Kidney epithelial cell (primary cell): ENCODE results near the gene DRGX. TPM values are rescaled to one million over a fixed set of nuclear protein-coding genes. Genes with fewer than 3 reads are reported as not detected.

ENCODE experiments used
- DNase-seq: peaks from one replicate; pipeline ENCODE4 v3.0.0-alpha.2; 2010; ENCODE audit warnings: low read depth
- H3K27me3 ChIP-seq: 2 replicates; pipeline ENCODE4 v1.6.0; 2011; ENCODE audit warnings: low read length; ENCODE audit not compliant: control insufficient read depth, insufficient read depth
- H3K36me3 ChIP-seq: 2 replicates; pipeline ENCODE4 v1.5.1; 2011; ENCODE audit warnings: low read length; ENCODE audit not compliant: control insufficient read depth, insufficient read depth
- H3K4me3 ChIP-seq: 2 replicates; pipeline ENCODE4 v1.5.1; 2011; ENCODE audit warnings: low read depth, mild to moderate bottlenecking, control low read depth, low read length
- total RNA-seq: library from RNA; depleted of rRNA; stranded (reverse); fragments of >200 nt; gene quantifications from 2 replicates; pipeline ENCODE4 v1.2.3, GENCODE V29; 2015
- TF ChIP-seq, protein P1 (sequence below): IDR thresholded peaks from 2 replicates; pipeline ENCODE4 v1.5.1; 2011; ENCODE audit warnings: mild to moderate bottlenecking, moderate library complexity, low read length, control low read depth, inconsistent platforms; ENCODE audit not compliant: insufficient read depth, poor library complexity, severe bottlenecking

DRGX gene
- total RNA-seq, 1 donor from 2014 or later, result not detected

DNA sequence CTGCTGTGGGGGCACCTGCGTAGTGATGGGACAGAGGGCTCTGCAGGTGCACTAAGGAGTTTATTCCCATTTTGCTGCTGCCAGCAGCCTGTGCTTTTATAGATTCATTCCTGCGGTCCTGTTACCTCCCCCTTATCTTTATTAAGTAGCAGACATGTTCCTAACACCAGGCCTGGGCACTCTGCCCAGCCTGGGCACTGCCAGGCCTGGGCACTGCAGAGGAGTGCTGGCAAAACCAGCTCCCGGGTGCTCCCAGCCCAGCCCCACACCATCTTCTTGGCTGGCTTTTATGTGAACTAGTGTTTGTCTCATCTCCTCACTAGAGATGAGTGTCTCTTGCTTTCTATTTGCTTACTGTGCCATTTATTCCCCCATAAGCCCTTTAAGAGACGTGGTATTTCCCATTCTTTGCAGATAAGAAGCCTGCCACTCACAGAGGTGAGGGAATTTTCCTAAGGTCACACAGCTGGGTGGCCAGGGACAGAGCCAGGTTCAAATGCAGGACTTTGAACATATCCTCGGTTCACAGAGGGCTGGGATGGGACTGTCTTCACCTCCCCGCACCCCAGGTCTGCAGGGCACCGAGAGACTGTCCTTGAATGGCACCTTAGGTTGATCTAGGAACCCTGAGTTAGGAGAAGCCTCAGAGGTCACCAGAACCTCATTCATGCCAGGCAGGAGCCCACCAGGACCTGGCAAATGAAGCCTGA is 14.6 kb upstream of the DRGX start:
- TF ChIP-seq, protein P1, sequence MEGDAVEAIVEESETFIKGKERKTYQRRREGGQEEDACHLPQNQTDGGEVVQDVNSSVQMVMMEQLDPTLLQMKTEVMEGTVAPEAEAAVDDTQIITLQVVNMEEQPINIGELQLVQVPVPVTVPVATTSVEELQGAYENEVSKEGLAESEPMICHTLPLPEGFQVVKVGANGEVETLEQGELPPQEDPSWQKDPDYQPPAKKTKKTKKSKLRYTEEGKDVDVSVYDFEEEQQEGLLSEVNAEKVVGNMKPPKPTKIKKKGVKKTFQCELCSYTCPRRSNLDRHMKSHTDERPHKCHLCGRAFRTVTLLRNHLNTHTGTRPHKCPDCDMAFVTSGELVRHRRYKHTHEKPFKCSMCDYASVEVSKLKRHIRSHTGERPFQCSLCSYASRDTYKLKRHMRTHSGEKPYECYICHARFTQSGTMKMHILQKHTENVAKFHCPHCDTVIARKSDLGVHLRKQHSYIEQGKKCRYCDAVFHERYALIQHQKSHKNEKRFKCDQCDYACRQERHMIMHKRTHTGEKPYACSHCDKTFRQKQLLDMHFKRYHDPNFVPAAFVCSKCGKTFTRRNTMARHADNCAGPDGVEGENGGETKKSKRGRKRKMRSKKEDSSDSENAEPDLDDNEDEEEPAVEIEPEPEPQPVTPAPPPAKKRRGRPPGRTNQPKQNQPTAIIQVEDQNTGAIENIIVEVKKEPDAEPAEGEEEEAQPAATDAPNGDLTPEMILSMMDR, result no peak
- Histone ChIP-seq H3K4me3 (no peak overlapping the region), H3K27me3 (peaks cover 16% of the 10 kb centered on the region), H3K36me3 (no peaks in the 10 kb centered on the region)
- DNase-seq, result no peak

DNA sequence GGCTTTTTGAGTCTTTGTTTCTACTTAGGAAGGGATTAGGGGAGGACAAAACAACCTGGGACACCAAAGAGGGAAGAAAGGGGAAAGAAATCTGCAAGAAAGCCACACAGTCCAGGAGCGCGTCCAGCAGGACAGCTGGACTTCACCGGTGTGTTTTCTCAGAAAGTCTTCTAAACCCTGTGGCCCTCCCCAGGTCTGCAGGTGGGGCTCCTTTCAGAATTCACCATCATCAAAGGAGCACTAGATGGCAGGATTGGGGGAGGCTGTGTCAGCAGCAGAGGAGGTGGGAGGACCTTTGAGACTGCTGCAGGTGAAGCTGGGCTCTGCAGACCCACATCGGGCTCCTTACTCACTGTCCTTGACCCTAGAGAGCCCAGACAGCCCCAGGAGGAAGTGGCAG is 13.9 kb upstream of the DRGX start:
- no peak for DNase-seq
- Histone ChIP-seq H3K4me3 (no peak overlapping the region), H3K36me3 (no peaks in the 10 kb centered on the region), H3K27me3 (peaks cover 18% of the 10 kb centered on the region)
- TF ChIP-seq, protein P1, result no peak

DNA sequence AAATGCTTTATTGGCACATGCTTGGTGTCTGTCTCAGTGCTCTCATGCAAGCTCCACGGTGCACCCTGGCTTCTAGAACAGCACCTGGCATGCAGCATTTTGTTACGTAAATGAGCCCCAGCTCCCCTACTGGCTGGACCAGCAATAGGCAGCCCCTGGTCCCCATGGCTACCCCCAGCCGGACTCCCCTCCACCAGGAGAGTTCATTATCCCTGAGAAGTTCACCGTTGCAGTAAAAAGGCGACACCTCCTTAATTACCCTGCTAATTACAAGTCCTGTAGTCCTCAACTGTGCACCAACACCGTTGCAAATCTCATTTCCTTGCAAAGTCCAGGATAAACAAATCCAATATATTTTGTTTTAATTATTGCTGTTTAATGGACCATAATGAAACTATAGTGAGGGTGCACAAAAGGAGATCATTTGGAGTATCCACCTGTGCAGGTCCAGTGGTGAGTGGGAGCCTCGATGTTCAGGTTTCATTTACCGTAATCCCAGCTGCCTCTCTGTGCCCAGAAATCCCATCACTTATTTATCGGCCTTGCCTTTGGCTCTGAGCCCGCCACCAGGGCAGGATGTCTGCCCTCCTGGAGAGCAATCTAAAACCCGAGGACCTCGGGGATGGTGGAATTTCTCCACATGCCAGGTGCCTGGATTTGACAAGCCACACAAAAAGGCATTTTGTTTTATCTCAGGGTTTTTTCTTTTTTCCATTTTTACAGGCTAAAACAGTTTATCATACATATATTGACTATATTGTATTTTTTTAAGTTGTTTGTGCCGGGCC is 12.8 kb upstream of the DRGX start:
- Histone ChIP-seq H3K27me3 (peaks cover 24% of the 10 kb centered on the region), H3K4me3 (no peak overlapping the region), H3K36me3 (no peaks in the 10 kb centered on the region)
- TF ChIP-seq, protein P1, result no peak
- DNase-seq, result no peak

DNA sequence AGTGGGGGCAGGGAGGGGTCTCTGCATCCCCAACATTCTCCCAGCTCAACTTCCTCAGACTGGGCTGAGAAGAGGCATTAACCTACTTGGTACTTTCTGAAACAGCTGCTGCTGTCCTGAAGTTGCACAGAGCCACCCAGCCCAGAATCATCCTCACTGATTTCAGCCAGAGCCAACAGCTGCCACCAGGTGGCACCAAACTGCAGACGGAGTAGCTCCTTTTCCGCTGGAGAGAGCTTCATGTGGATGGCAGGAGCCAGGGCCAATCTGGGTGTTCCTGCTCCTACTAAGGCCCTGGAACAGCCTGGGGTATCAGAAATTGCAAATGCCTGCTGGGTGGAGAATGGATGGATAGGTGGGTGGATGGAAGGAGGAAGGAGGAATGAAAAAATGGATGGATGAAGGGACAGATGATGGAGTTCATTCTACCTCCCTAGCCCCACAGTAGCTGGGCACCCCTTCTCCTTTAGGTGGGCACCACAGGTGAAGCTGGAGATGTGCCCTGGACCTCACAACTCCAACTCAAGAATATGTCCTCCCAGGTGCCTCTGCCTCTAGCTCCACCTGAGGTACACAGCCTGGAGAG is 11.8 kb upstream of the DRGX start:
- Histone ChIP-seq H3K4me3 (no peak overlapping the region), H3K27me3 (peaks cover 24% of the 10 kb centered on the region), H3K36me3 (no peaks in the 10 kb centered on the region)
- TF ChIP-seq, protein P1, result peak; percentile 89
- DNase-seq, result peak; percentile 16

DNA sequence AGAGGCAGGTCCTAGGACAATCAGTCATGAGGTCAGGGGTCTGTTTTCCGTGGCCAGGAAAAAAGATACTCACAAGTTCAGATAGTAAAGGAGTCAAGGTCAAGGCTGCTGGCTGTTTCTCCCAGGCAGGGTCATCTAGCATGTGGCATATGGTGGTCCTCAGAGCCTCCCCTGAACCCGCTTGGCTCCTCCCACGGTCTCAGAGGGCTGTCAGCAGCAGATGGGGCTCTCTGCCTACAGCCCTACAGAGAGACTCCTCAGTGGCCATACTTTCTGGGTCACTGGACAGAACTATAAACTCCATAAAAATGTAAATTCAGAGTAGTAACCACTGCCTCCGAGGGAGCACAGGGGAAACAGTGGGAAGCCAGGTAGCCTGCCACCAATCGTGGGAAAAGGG is 11.3 kb upstream of the DRGX start:
- no peak for DNase-seq
- no peak overlapping the region for H3K4me3 ChIP-seq
- no peaks in the 10 kb centered on the region for H3K36me3 ChIP-seq
- TF ChIP-seq, protein P1, result no peak
- peaks cover 24% of the 10 kb centered on the region for H3K27me3 ChIP-seq
